GM19455 (cell line): Measurements from ENCODE around the gene SHPK.

Experiments
- ATAC-seq: cut with Tn5 transposase; IDR thresholded peaks from one replicate; pipeline ENCODE4 v1.9.1; 2021; ENCODE audit not compliant: unreplicated experiment

Gene SHPK

GRCh38 chr17:3636154-3636907 lies at the start of gene SHPK, which contains the start of gene CTNS:
SHPK (minus strand) TSS chr17:3636250; CDS start chr17:3636219, 31 bp downstream.
CTNS (plus strand) TSS chr17:3636760; CDS start chr17:3640207, 3,447 bp downstream.
- peak; percentile 92 for ATAC-seq

GRCh38 chr17:3685174-3685573 lies 49.1 kb upstream of the SHPK start:
- no peak for ATAC-seq

- peak; percentile 64 for ATAC-seq
These were observed 47.0 kb upstream of the SHPK start for GRCh38 chr17:3683054-3683511.

- no peak for ATAC-seq
These were observed 46.0 kb upstream of the SHPK start for GRCh38 chr17:3682033-3682432.

GRCh38 chr17:3681565-3681964 lies 45.5 kb upstream of the SHPK start:
- no peak for ATAC-seq

GRCh38 chr17:3681057-3681456 lies 45.0 kb upstream of the SHPK start:
- no peak for ATAC-seq

- ATAC-seq, result no peak
These were observed 43.6 kb upstream of the SHPK start for GRCh38 chr17:3679531-3680126.

GRCh38 chr17:3678821-3679530 lies 42.9 kb upstream of the SHPK start:
- ATAC-seq, result no peak

GRCh38 chr17:3678095-3678820 lies 42.2 kb upstream of the SHPK start:
- ATAC-seq, result no peak

GRCh38 chr17:3675886-3676285 lies 39.8 kb upstream of the SHPK start:
- no peak for ATAC-seq

GRCh38 chr17:3672571-3672970 lies 36.5 kb upstream of the SHPK start:
- ATAC-seq, result no peak

- no peak for ATAC-seq
These were observed 33.5 kb upstream of the SHPK start for GRCh38 chr17:3669548-3669947.

- peak; percentile 6 for ATAC-seq
These were observed 33.0 kb upstream of the SHPK start for GRCh38 chr17:3669085-3669347.

- peak; percentile 80 for ATAC-seq
These were observed 32.4 kb upstream of the SHPK start, which contains the start of the genes EMC6 and TAX1BP3 for GRCh38 chr17:3668279-3669084. EMC6 (plus strand) TSS chr17:3668812; CDS start chr17:3669147, 335 bp downstream. TAX1BP3 (minus strand) TSS chr17:3668578; CDS start chr17:3668526, 52 bp downstream.

GRCh38 chr17:3667366-3668278 lies 31.6 kb upstream of the SHPK start:
- ATAC-seq, result peak; percentile 18

- ATAC-seq, result no peak
These were observed 30.5 kb upstream of the SHPK start for GRCh38 chr17:3666516-3666915.

- no peak for ATAC-seq
These were observed 29.8 kb upstream of the SHPK start for GRCh38 chr17:3665834-3666233.

- no peak for ATAC-seq
These were observed 27.3 kb upstream of the SHPK start for GRCh38 chr17:3663102-3664011.
